ENCODE results near the gene C11orf52.
A peak's percentile ranks its signal among the peaks of the same experiment; 100 is the strongest.

C11orf52 gene

DNA sequence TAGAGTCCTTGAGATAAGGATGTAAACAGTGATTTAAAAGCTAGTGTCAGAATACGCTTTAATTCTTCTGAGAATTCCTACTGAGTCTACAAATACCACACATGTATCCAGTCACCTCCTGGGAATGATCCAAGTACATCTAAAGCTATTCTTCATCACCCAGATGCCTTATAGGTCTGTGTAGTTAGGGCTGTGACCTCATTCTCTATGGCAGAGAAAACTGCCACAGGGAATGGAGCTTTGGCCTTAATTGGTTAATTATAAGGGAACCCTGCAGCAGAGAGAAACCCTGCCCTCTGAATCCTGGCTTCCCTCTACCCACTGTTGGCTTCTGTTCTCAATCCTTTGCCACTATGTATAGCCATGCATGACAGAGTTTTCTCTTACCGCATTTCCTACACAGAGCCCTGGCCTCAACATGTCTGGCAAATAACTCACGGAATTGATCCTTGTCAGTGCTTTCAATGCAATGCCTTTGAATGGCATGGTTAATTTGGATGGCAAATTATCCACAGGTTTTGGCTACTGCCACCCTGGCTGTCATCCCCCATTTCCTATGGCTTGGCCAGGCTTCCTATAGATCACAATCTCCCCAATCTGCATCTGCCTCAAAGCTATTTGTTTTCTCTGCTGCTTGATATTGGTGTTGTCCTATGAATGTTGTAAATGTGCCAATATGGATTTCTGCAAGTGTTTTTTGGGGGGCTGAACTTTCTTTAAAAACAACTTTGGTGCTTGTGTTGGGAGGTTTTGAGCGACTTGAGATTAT is 21.3 kb downstream of the C11orf52 start:
- Mint-ChIP-seq H3K4me3 (no peak overlapping the region), H3K4me1 (ENCODE audit: low read depth) (peaks cover 77% of the 10 kb centered on the region), H3K36me3 (ENCODE audit: low read depth) (peaks cover 7% of the 10 kb centered on the region), H3K9me3 (no peaks in the 10 kb centered on the region), H3K27me3 (no peaks in the 10 kb centered on the region), H3K27ac (no peak overlapping the region)
- no peak for DNase-seq

DNA sequence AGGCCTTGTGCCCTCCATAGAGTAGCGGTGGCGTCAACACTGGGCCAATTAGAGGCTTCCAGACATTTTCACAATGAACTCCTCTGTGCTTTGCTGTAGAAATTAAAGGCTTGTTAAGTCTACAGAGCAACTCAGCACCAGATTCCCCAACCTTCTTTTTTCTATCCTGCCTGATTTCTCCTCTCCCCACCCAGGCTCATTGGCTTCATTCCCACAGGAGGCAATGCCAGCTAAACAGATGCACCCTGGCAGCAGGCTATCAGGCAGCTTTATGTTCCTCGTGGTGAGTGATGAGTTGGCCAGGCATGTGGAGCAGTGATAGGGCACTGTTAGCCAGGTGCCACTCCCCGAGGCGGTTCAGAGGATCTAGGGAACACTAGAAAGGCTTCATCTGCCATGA is 23.2 kb downstream of the C11orf52 start:
- no peaks in the 10 kb centered on the region for H3K9me3 Mint-ChIP-seq
- no peaks in the 10 kb centered on the region for H3K27me3 Mint-ChIP-seq
- H3K27ac Mint-ChIP-seq = no peak overlapping the region
- no peak overlapping the region for H3K4me3 Mint-ChIP-seq
- peaks cover 7% of the 10 kb centered on the region for H3K36me3 Mint-ChIP-seq (ENCODE audit: low read depth)
- DNase-seq = no peak
- H3K4me1 Mint-ChIP-seq (ENCODE audit: low read depth) = peaks cover 66% of the 10 kb centered on the region

DNA sequence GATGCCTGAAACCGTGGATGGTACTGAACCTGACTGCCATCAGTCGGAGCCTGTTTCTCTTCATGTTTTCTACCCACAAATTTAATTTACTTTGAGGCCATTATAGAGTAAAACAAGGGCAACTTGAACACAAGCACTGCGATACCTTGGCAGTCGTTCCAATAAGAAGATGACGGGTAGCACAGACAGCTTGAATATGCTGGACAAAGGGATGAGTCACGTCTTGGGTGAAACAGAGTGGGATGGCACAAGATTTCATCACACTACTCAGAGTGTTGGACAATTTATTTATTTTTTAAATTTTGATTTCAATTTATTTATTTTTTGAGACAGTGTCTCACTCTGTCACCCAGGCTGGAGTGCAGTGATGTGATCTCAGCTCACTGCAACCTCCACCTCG is 24.1 kb downstream of the C11orf52 start:
- H3K27me3 Mint-ChIP-seq = no peaks in the 10 kb centered on the region
- peaks cover 7% of the 10 kb centered on the region for H3K36me3 Mint-ChIP-seq (ENCODE audit: low read depth)
- H3K4me1 Mint-ChIP-seq (ENCODE audit: low read depth) = peaks cover 59% of the 10 kb centered on the region
- no peak overlapping the region for H3K4me3 Mint-ChIP-seq
- H3K27ac Mint-ChIP-seq = peak overlapping the region; percentile 26
- no peak for DNase-seq
- H3K9me3 Mint-ChIP-seq = no peaks in the 10 kb centered on the region

DNA sequence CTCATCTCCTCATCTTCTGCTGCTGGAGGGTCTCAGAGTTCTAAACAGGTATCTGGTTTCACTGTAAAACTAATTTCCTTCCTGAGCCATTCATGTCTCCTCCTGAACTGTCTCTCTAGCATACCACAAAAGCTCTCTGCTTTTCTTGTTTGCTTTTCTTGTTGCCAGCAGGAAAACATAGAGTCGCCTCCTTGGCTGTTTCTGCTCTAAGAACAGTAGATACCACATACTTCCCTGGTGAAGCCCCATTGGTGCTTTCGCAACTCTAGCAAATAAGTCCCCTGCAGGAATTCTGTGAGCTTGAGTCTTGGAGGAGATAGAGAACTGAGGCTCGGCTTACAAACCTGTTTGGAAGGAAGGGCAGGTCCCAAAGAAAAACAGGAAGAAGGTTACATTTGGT is 25.4 kb downstream of the C11orf52 start:
- Mint-ChIP-seq H3K4me3 (peak overlapping the region; percentile 6), H3K27me3 (no peaks in the 10 kb centered on the region), H3K9me3 (no peaks in the 10 kb centered on the region), H3K36me3 (ENCODE audit: low read depth) (peaks cover 7% of the 10 kb centered on the region), H3K4me1 (ENCODE audit: low read depth) (peaks cover 46% of the 10 kb centered on the region), H3K27ac (peak overlapping the region; percentile 95)
- no peak for DNase-seq

DNA sequence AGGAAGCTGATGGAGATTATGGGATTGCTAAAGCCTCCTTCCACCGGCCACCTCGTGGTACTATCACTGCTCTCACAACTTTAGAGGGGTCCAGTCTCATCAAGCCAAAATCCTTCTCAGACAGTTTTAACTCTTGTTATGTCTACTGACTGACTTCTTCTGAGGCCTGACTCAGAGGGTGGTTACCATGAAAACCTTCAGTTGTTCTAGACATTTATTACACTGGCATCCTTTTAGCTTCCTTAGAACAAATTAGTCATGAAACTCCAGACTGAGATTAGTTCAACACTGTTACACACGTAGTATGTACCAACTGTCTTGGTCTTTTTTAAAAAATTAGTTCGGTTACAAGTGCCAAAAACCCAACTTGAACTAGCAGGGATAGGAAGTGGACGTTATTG is 25.9 kb downstream of the C11orf52 start:
- Mint-ChIP-seq H3K4me3 (peak overlapping the region; percentile 45), H3K27ac (peak overlapping the region; percentile 95), H3K9me3 (no peaks in the 10 kb centered on the region), H3K4me1 (ENCODE audit: low read depth) (peaks cover 48% of the 10 kb centered on the region), H3K36me3 (ENCODE audit: low read depth) (peaks cover 7% of the 10 kb centered on the region), H3K27me3 (no peaks in the 10 kb centered on the region)
- no peak for DNase-seq

GRCh38 chr11:111945198-111945597 is 26.5 kb downstream of the C11orf52 start:
- Mint-ChIP-seq H3K27ac (peak overlapping the region; percentile 95), H3K4me3 (peak overlapping the region; percentile 45), H3K27me3 (no peaks in the 10 kb centered on the region), H3K36me3 (ENCODE audit: low read depth) (peaks cover 7% of the 10 kb centered on the region), H3K4me1 (ENCODE audit: low read depth) (peaks cover 49% of the 10 kb centered on the region), H3K9me3 (no peaks in the 10 kb centered on the region)
- DNase-seq = no peak

GRCh38 chr11:111946499-111946898 is 27.8 kb downstream of the C11orf52 start:
- H3K4me1 Mint-ChIP-seq (ENCODE audit: low read depth) = peaks cover 42% of the 10 kb centered on the region
- no peak for DNase-seq
- no peaks in the 10 kb centered on the region for H3K27me3 Mint-ChIP-seq
- H3K9me3 Mint-ChIP-seq = no peaks in the 10 kb centered on the region
- H3K36me3 Mint-ChIP-seq (ENCODE audit: low read depth) = peaks cover 7% of the 10 kb centered on the region
- no peak overlapping the region for H3K4me3 Mint-ChIP-seq
- H3K27ac Mint-ChIP-seq = no peak overlapping the region

GRCh38 chr11:111947143-111947542 is 28.4 kb downstream of the C11orf52 start:
- Mint-ChIP-seq H3K27me3 (no peaks in the 10 kb centered on the region), H3K27ac (no peak overlapping the region), H3K4me1 (ENCODE audit: low read depth) (peaks cover 36% of the 10 kb centered on the region), H3K36me3 (ENCODE audit: low read depth) (peaks cover 7% of the 10 kb centered on the region), H3K9me3 (no peaks in the 10 kb centered on the region), H3K4me3 (no peak overlapping the region)
- no peak for DNase-seq

GRCh38 chr11:111949519-111950426 is 31.1 kb downstream of the C11orf52 start:
- no peaks in the 10 kb centered on the region for H3K9me3 Mint-ChIP-seq
- H3K27me3 Mint-ChIP-seq = no peaks in the 10 kb centered on the region
- H3K36me3 Mint-ChIP-seq (ENCODE audit: low read depth) = no peaks in the 10 kb centered on the region
- H3K27ac Mint-ChIP-seq = no peak overlapping the region
- no peak overlapping the region for H3K4me3 Mint-ChIP-seq
- no peak for DNase-seq
- H3K4me1 Mint-ChIP-seq (ENCODE audit: low read depth) = peaks cover 18% of the 10 kb centered on the region

- no peaks in the 10 kb centered on the region for H3K36me3 Mint-ChIP-seq (ENCODE audit: low read depth)
- peaks cover 9% of the 10 kb centered on the region for H3K4me1 Mint-ChIP-seq (ENCODE audit: low read depth)
- no peak overlapping the region for H3K27ac Mint-ChIP-seq
- no peak overlapping the region for H3K4me3 Mint-ChIP-seq
- no peaks in the 10 kb centered on the region for H3K9me3 Mint-ChIP-seq
- DNase-seq = no peak
- no peaks in the 10 kb centered on the region for H3K27me3 Mint-ChIP-seq
Measured at GRCh38 chr11:111951565-111951964, 32.9 kb downstream of the C11orf52 start.

DNA sequence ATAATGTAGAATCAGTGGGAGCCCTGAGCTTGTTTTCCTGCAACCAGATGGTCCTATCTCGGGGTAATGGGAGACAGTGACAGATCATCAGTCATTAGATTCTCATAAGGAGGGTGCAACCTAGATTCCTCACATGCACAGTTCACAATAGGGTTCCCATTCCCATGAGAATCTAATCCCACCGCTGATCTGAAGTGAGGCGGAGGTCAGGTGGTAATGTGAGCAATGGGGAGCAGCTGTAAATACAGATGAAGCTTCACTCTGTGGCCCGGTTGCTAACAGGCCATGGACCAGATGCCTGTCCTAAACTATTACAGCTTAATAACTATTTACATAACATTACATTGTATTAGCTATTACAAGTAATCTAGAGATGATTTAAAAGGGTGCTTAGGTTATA is 35.4 kb downstream of the C11orf52 start:
- no peak overlapping the region for H3K4me3 Mint-ChIP-seq
- no peaks in the 10 kb centered on the region for H3K36me3 Mint-ChIP-seq (ENCODE audit: low read depth)
- peaks cover 9% of the 10 kb centered on the region for H3K4me1 Mint-ChIP-seq (ENCODE audit: low read depth)
- no peak overlapping the region for H3K27ac Mint-ChIP-seq
- H3K9me3 Mint-ChIP-seq = no peaks in the 10 kb centered on the region
- DNase-seq = no peak
- H3K27me3 Mint-ChIP-seq = no peaks in the 10 kb centered on the region

GRCh38 chr11:111957663-111958444 is 39.1 kb downstream of the C11orf52 start:
- Mint-ChIP-seq H3K4me1 (ENCODE audit: low read depth) (peaks cover 2% of the 10 kb centered on the region), H3K27ac (no peak overlapping the region), H3K9me3 (no peaks in the 10 kb centered on the region), H3K4me3 (no peak overlapping the region), H3K27me3 (no peaks in the 10 kb centered on the region), H3K36me3 (ENCODE audit: low read depth) (no peaks in the 10 kb centered on the region)
- no peak for DNase-seq

DNA sequence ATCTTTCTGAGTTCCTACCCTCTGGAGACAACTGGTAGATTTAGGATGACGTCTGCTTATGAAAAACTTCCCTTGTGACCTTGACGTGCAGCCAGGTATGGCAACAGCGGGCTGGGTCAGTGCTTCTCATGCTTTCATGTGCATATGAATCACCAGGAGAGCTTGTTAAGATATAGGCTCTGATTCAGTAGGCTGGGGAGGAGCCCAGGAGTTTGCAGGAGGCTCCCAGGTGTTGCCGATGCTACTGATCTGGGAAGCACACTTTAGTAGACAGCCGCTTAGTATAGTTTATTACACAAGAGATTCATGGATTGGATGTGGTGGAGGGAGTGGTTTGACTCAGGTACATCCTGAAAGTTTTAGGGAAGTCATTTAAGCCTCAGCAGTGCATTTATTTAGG is 42.2 kb downstream of the C11orf52 start:
- Mint-ChIP-seq H3K9me3 (no peaks in the 10 kb centered on the region), H3K36me3 (ENCODE audit: low read depth) (no peaks in the 10 kb centered on the region), H3K27me3 (no peaks in the 10 kb centered on the region), H3K4me3 (no peak overlapping the region), H3K4me1 (ENCODE audit: low read depth) (peaks cover 7% of the 10 kb centered on the region), H3K27ac (no peak overlapping the region)
- DNase-seq = no peak

DNA sequence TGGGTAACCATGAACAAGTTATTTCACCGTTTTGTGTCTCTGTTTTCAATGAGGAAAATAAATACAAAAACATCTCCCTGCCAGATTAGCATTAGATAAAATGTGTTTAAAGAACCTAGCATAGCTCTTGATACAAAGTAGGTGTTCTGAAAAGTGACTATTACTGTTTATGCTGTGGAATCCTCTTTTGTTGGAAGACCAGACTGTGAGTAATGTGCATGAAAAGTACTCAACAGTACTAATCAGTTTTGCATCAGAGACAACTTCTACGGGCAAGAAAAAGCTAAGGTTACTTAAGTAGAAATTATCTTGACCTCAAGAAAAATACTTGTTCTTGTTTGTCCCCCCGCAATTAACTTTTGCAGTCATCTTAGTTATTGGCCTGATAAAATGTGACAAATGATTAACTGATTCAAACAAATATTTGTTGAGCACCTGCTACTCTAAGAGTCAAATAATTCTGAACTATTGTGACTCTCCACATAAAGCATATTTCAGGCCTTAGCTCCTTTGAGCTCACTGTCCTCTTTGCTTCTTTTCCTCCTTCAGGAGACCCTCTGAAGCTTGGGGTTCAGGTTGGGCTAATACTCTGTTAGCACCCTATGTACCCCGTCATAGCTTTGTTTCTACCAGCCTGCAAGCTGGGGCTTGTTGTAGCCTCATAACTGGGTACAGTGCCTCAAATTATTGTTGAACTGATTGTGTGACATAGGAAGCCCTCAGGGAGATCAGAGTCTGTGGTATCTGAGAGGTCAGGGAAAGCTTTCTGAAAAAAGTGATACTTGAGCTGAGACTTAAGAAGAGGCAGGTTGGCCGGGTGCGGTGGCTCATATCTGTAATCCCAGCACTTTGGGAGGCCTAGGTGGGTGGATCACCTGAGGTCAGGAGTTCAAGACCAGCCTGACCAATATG is 42.9 kb downstream of the C11orf52 start:
- Mint-ChIP-seq H3K36me3 (ENCODE audit: low read depth) (no peaks in the 10 kb centered on the region), H3K4me3 (no peak overlapping the region), H3K4me1 (ENCODE audit: low read depth) (peaks cover 7% of the 10 kb centered on the region), H3K27ac (no peak overlapping the region), H3K27me3 (no peaks in the 10 kb centered on the region), H3K9me3 (no peaks in the 10 kb centered on the region)
- DNase-seq = no peak
